ENCODE measurements around the gene TMEM220.
"Not testable (repeated sequence)": the region's sequence is repeated elsewhere in the genome, so short reads cannot be mapped to it uniquely, and the experiment has no call there.

- TF ChIP-seq CTCF (IDR thresholded peaks at IDR 0.05; ENCODE audit: low read length); EZH2 (optimal IDR thresholded peaks at IDR 0.05; ENCODE audit: low read depth, low read length); EZH2phosphoT487 (IDR thresholded peaks at IDR 0.05; ENCODE audit: low read length): not testable (repeated sequence)
These were observed 2.3 kb upstream of the TMEM220 start for GRCh38 chr17:10732121-10732520.

All from MM.1S (cell line).